SU-DHL-6 (cell line): ENCODE results near the gene PRRC2C.

Experiments used
- H2AFZ ChIP-seq: fragments of 200-600 bp; sonication (generic); 2 replicates; pipeline ENCODE4 v1.6.1; 2014; ENCODE audit warnings: low read depth, mild to moderate bottlenecking, moderate library complexity, mixed read lengths, antibody characterized with exemption, low read length; ENCODE audit not compliant: severe bottlenecking
- H3F3A ChIP-seq: fragments of 200-600 bp; shearing (Covaris generic); 2 replicates; pipeline ENCODE4 v1.6.0; 2016; ENCODE audit warnings: antibody characterized with exemption, mild to moderate bottlenecking; ENCODE audit not compliant: insufficient read depth
- H3K27ac ChIP-seq: fragments of 200-600 bp; sonication (generic); 2 replicates; pipeline ENCODE4 v1.5.1; 2016; ENCODE audit warnings: low read depth, mild to moderate bottlenecking, low read length, moderate library complexity, mixed read lengths
- H3K27me3 ChIP-seq: fragments of 200-600 bp; sonication (generic), shearing (Covaris generic); 2 replicates; pipeline ENCODE4 v1.6.0; 2014; ENCODE audit warnings: mild to moderate bottlenecking, low read length
- H3K36me3 ChIP-seq: fragments of 200-600 bp; sonication (generic); 2 replicates; pipeline ENCODE4 v1.6.1; 2014; ENCODE audit warnings: mild to moderate bottlenecking, low read length, mixed read lengths
- H3K4me2 ChIP-seq: fragments of 300-600, 200-600 bp; shearing (Covaris generic), sonication (generic); 2 replicates; pipeline ENCODE4 v1.6.0; 2014; ENCODE audit warnings: low read length, low read depth, mild to moderate bottlenecking; ENCODE audit not compliant: poor library complexity, severe bottlenecking
- H3K4me3 ChIP-seq: fragments of 200-600 bp; sonication (generic); 2 replicates; pipeline ENCODE4 v1.5.1; 2014; ENCODE audit warnings: antibody characterized with exemption, low read length, mild to moderate bottlenecking, mixed read lengths; ENCODE audit not compliant: insufficient read depth, poor library complexity, severe bottlenecking
- H3K79me2 ChIP-seq: fragments of 200-600 bp; sonication (generic); 2 replicates; pipeline ENCODE4 v1.6.1; 2014; ENCODE audit warnings: mild to moderate bottlenecking, low read length, moderate library complexity; ENCODE audit not compliant: insufficient read depth
- H3K9ac ChIP-seq: fragments of 200-600 bp; sonication (generic); 2 replicates; pipeline ENCODE4 v1.7.0; 2014; ENCODE audit warnings: mild to moderate bottlenecking, low read length
- H3K9me2 ChIP-seq: fragments of 200-600 bp; sonication (generic); replicated peaks from 2 replicates; pipeline ENCODE4 v1.6.1; 2014; ENCODE audit warnings: low read length; ENCODE audit not compliant: insufficient read depth
- H3K9me3 ChIP-seq: fragments of 200-600 bp; sonication (generic); 2 replicates; pipeline ENCODE4 v1.6.1; 2014; ENCODE audit warnings: low read length, mixed read lengths; ENCODE audit not compliant: insufficient read depth
- H4K20me1 ChIP-seq: fragments of 200-600 bp; sonication (generic); 2 replicates; pipeline ENCODE4 v1.6.1; 2014; ENCODE audit warnings: low read depth, mild to moderate bottlenecking, antibody characterized with exemption, low read length, moderate library complexity, mixed read lengths
- CTCF ChIP-seq: fragments of 200-600 bp; sonication (generic); IDR thresholded peaks from one replicate; pipeline ENCODE4 v1.5.1; 2017; ENCODE audit warnings: antibody characterized with exemption, mild to moderate bottlenecking, low read length, moderate library complexity; ENCODE audit not compliant: insufficient read depth, poor library complexity, severe bottlenecking
- EZH2phosphoT487 ChIP-seq: fragments of 200-600 bp; sonication (generic), shearing (Covaris generic); conservative IDR thresholded peaks from 2 replicates; pipeline ENCODE4 v1.6.1; 2018; ENCODE audit warnings: mild to moderate bottlenecking, antibody characterized with exemption, low read length, moderate library complexity, mixed read lengths

The PRRC2C gene

GRCh38 chr1:171507435-171507834 is 22.1 kb downstream of the PRRC2C start:
- Histone ChIP-seq H3K27ac (no peak overlapping the region), H2AFZ (no peak overlapping the region), H3K36me3 (peaks cover 4% of the 10 kb centered on the region; the same call in 1 of the 2 replicates), H3F3A (peaks cover 11% of the 10 kb centered on the region; the same call in 1 of the 2 replicates), H3K4me3 (no peak overlapping the region), H3K79me2 (peaks cover 100% of the 10 kb centered on the region), H3K9ac (no peak overlapping the region), H3K27me3 (no peaks in the 10 kb centered on the region), H3K9me2 (no peaks in the 10 kb centered on the region), H3K9me3 (no peaks in the 10 kb centered on the region), H3K4me2 (no peak overlapping the region), H4K20me1 (peaks cover 85% of the 10 kb centered on the region)
- TF ChIP-seq EZH2phosphoT487, result no peak
- TF ChIP-seq CTCF, result no peak

GRCh38 chr1:171509191-171509590 is 23.9 kb downstream of the PRRC2C start:
- peaks cover 14% of the 10 kb centered on the region; the same call in 1 of the 2 replicates for H3F3A ChIP-seq
- H3K9ac ChIP-seq, result no peak overlapping the region
- H3K27me3 ChIP-seq, result no peaks in the 10 kb centered on the region
- TF ChIP-seq EZH2phosphoT487 (no peak), CTCF (no peak)
- no peaks in the 10 kb centered on the region for H3K9me3 ChIP-seq
- no peaks in the 10 kb centered on the region for H3K9me2 ChIP-seq
- H3K36me3 ChIP-seq, result peaks cover 20% of the 10 kb centered on the region
- peaks cover 100% of the 10 kb centered on the region for H3K79me2 ChIP-seq
- no peak overlapping the region for H3K4me2 ChIP-seq
- no peak overlapping the region for H3K4me3 ChIP-seq
- peaks cover 88% of the 10 kb centered on the region for H4K20me1 ChIP-seq
- no peak overlapping the region for H2AFZ ChIP-seq
- H3K27ac ChIP-seq, result no peak overlapping the region

- Histone ChIP-seq H3F3A (peaks cover 10% of the 10 kb centered on the region; the same call in 1 of the 2 replicates), H3K36me3 (peaks cover 52% of the 10 kb centered on the region), H3K79me2 (peaks cover 78% of the 10 kb centered on the region), H3K27ac (no peak overlapping the region), H3K9me3 (no peaks in the 10 kb centered on the region), H4K20me1 (peaks cover 55% of the 10 kb centered on the region), H3K4me3 (no peak overlapping the region), H2AFZ (no peak overlapping the region), H3K27me3 (no peaks in the 10 kb centered on the region), H3K9me2 (no peaks in the 10 kb centered on the region), H3K9ac (no peak overlapping the region), H3K4me2 (no peak overlapping the region)
- TF ChIP-seq CTCF, result no peak
- no peak for TF ChIP-seq EZH2phosphoT487
Measured at GRCh38 chr1:171513743-171514142, 28.4 kb downstream of the PRRC2C start.
